ENCODE measurements around the gene MAP2K3.

MAP2K3 gene

DNA sequence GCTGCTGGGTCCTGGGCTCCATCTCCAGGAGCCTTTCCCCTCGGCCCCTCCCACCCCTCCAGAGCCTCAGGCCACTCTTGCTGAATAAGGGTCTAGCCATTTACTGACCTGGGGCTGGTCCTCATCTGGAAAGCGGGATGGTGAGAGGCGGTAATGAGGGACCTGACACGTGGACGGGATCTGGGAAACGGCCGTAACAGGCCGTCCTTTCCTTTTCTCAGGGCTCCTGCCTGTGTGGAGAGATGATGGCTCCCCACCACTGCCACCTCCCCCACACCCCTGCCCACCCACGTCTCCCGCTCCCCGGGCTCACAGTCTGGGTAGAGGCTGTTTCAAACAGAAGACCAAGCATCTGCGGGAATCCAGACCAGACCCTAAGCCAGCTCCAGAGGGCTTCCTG, 71.1 kb downstream of the MAP2K3 start:
- DNase-seq = no peak

DNA sequence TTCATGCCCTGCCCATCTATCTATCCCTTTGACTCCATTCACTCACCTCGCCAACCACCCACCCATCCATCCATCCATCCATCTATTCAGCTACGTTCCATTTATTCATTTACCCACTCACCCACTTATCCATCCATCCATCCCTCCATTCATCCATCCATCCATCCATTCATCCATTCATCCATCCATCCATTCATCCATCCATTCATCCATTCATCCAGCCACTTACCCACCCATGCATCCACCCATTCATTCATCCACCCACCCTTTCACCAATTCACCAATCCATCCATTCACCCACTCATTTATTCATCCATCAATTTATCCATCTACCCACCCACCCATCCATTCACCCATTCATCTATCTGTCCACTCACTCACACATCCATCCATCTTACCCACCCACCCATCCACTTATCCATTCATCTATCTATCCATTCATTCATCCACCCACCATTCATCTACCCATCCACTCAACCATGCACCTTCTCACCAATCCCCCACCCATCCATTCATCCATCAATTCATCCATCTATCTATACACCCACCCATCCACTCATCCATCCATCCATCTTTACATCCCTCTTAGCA, 72.1 kb downstream of the MAP2K3 start:
- DNase-seq = no peak

DNA sequence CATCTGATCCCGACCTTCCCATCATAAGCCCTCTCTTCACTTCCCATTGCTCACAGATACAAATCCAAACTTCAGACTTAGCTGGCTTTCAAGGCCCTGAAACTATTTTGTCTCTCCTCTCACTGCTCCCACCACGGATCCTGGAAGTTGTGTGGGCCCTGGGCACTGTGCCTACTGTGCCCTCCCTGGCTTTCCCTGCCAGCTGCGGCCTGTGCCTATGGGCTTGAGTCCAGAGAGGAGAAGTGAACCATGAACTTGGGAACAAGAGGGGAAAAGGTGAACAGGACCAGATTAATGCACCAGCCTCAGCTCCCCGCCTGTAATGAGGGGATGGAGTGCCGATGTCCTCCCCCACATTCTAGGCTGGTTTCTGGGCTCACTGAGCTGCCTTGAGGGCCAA, 72.8 kb downstream of the MAP2K3 start:
- DNase-seq = no peak

DNA sequence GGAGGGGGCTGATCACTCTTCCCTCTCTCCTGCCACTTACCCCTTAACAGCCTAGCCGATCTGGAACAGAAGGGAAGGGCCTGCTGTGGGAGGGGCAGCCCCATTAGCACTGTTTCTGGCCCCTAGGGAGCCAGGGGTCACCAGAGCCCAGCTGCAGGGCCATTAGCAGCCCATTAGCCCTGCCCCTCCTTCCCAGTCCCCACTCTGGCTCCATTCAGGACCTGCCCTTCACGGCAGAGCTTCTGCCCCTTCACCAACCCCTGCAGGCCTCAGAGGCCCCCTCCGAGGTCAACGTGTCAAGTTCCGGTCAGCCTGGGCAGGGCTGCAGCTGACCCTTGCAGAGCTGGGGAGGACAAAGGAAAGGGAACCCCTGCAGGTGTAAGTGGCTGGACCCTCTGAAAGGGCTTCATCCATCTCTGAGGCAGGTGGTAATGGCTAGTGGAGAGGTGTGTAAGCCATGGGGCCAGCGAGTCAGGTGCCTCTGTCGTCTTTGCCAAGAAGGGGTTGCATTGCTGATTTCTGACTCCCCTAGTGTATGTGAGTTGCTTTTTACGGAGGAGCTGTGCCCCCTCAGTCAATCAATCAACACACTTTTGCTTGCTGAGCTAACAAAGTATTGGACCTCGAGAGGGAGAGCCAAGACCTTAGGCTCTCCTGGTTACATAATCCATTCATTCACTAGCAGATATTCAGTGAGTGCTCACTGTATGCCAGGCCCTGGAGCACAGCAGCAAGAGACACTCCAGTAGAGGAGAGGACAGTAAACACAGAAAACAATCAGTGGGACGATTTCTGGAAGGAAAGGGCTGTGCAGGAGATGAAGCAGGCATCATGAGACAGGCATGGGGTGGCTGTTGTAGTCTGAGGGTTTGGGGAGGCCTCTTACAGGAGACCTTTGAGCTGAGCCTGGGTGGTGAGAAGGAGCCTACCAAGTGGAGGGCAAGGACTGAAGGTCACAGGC, 73.5 kb downstream of the MAP2K3 start:
- DNase-seq = no peak

DNA sequence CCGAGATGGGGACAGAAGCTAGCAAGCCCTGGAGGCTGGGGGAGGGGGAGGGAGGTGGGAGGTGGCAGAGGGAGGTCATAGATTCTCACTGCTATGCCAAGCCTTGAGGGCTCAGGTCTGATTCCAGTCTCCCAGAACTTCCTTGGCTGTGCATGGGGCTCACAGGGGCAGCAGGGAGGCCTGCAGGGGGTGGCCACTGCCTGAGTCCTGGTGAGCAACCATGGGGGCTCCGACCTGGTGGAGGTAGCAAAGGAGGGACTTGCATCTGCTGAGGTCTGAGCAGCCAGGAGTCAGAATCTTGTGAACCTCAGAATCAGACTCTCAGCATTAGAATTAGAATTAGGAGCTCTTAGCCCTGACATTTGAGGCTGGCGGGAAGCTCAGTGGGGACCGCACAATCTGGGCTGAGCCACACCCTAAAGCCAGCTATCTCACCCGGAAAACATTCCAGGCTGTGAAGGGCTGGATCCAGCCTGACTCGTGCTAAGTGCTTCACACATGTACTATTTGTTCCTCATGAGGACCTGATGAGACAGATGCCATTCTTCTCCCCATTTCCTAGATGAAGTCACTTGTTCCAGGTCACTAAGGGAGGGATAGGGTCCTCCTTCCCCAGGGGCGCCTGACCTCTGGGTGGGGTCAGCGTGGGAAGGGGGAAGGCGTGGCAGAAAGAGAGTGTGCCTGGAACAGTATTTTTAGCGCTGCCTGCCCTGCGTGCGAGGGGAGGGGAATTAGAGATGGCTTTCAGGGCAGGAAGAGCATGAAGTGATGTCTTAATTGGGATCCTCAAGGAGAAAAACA, 74.4 kb downstream of the MAP2K3 start:
- DNase-seq = no peak

DNA sequence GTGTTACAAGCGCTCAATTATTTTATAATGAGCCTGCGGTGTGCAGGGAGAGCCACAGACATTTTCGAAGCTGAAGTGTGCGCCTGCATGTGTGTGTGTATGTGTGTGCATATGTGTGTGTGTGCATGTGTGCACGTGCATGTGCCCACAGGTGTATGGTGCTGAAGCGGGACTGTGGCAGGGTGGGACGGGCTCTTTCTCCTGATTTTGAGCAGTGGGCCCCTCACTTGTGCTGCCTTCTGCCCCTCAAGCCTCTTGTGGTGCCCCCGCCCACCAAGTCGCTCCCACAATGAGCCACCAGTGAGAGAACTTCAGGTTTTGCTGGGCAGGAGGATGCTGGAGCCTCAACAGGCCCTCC, 75.0 kb downstream of the MAP2K3 start:
- no peak for DNase-seq

DNA sequence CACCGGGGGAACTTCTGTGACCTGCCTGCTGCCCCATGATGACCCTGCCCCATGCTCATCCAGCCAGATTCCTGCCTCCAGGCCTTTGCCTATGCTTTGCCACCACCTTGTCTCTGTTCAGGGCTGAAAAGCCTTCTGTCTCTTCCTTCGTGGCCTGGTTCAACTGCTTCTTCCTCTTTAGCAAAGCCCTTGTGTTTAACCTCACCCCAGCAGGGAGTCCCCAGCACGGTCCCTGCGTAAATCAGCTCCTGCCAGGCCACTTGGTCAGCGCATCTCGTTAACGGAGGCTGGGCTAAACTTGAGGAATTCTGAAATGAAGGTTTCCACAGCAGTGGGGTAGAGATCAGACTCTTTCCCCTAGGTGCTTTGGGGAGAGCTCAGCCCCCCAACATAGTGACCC, 75.5 kb downstream of the MAP2K3 start:
- no peak for DNase-seq

DNA sequence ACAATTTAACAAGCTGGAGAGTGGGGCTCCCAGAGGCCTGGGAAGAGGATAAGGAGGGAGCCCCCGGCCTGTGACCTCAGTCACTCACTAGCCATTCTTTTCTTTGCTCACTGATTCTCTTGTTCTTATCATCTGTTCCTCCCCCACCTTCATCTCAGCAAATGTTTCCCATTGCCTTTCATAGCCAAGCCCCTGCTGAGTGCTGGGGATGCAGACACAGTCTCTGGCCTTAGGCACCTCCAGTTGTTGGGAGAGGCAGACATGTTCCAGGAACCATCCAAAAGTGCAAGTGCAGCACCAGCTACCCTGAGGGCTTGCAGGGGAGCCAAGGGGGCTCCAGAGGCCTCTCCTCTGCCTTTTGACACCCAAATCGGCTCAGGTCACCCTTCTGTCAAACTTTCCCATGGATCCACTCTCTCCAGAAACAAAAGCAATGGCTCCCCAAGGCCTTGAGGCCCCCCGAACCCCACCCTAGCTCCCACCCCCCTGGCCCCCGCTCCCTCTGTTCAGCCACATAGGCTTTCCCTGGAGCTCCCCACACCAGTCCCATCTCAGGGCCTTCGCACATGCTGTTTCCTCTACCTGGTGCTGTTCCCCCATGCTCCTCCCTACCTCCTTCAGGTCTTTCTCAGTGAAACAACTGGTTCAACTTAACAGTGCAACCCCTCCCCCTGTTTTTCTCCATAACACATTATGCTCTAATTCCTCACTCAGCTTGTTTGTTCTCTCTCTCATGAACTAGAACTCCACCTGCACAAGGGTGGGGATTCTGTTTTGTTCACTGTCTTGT, 76.7 kb downstream of the MAP2K3 start:
- DNase-seq = no peak

DNA sequence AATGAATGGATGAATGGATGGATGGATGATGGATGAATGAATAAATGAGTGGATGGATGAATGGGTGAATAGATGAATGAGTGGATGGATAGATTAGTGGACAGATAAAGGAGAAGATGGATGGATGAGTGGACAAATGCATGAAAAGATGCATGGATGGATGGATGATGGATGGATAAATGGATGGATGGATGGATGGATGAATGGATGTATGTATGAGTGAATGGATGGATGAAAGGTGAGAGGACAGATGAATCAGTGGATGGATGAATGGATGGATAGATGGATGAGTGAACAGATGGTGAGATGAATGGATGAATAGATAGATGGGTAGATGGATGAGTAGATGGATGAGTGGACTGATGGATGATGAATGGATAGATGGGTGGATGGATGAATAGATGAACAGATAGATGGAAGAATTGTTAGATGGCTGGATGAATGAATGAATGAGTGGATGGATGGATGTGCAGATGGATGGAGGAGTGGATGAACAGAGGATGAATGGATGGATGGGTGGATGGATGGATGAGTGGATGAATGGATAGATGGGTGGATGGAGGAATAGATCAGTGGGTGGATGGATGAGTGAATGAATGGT, 77.9 kb downstream of the MAP2K3 start:
- DNase-seq = no peak

DNA sequence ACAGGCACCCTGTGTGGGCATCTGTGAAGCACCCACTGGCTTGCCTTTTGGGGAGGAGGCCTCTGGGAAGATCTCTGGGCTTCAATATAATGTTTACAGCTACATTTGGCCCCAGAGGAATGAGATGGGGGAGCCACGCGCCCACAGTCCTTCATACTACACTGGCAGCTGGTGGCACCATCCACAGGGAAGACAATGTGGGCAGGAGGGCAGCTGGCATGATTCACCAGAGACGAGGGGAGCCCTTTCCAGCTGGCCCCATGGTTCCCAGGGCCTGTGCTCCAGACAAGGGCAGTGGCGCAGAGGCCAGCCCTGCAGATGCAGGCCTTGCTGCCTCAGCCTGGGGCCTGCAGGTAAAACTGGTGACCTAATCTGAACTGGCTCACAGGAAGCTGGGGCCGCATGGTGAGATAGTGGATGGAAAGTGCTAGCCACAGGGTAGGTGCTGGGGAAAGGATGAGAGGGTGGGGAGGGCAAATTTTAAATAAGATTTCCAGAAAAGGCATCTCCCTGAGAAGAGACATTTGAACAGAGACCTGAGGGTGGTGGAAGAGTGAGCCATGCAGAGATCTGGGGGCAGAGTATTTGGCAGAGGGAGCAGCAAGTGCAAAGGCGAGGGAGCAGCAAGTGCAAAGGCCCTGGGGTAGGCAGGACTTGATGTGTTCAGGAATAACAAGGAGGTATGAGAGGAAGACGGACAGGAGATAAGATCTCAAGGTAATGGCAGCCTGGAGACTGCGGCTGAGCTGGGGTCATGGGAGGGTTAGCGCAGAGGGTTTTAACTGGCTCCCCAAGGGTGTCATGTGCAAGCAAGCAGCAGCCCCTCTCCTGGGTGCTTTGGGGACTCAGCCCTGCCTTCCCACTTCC, 79.5 kb downstream of the MAP2K3 start:
- no peak for DNase-seq

All from GOT3 (cell line).